ENCODE results near the gene AK1.

DNA sequence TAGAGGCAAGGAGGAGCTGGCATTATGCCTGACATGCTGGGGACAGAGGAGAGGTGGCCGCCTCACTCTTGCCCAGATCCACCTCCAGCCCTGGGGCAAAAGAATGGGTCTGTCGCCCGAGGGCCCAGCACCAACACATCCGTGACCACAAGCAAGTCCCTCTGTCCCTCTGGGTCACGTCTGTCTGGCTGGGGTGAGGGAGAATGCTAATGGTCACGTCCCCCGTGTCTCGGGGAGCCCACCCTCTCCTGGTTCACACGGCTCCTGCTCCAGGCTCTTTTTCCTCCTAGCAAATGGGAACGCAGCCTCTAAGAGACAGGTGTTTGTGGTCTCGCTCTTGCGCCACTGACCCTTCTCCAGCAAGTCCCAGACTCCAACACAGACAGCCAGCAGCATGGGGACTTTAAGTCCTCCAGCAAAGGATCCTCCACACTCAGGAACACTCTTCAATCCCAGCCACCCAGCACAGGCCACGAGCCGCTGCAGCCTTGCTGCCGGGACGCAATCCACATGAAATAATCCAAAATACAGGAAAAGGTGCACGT lies 27.1 kb downstream of the AK1 start:
- TF ChIP-seq, protein P1, sequence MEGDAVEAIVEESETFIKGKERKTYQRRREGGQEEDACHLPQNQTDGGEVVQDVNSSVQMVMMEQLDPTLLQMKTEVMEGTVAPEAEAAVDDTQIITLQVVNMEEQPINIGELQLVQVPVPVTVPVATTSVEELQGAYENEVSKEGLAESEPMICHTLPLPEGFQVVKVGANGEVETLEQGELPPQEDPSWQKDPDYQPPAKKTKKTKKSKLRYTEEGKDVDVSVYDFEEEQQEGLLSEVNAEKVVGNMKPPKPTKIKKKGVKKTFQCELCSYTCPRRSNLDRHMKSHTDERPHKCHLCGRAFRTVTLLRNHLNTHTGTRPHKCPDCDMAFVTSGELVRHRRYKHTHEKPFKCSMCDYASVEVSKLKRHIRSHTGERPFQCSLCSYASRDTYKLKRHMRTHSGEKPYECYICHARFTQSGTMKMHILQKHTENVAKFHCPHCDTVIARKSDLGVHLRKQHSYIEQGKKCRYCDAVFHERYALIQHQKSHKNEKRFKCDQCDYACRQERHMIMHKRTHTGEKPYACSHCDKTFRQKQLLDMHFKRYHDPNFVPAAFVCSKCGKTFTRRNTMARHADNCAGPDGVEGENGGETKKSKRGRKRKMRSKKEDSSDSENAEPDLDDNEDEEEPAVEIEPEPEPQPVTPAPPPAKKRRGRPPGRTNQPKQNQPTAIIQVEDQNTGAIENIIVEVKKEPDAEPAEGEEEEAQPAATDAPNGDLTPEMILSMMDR (IDR thresholded peaks at IDR 0.05): no peak
- no peak for TF ChIP-seq ATF1 (CRISPR knock-in tag; IDR thresholded peaks at IDR 0.05)
- no peak for TF ChIP-seq GRHL2 (CRISPR knock-in tag; IDR thresholded peaks at IDR 0.05; ENCODE audit: insufficient replicate concordance, severe bottlenecking)
- TF ChIP-seq ETV6 (CRISPR knock-in tag; IDR thresholded peaks at IDR 0.05): no peak
